A673 (cell line): Measurements from ENCODE around the gene TDRD15.
"Not testable (repeated sequence)": the region's sequence is repeated elsewhere in the genome, so short reads cannot be mapped to it uniquely, and the experiment has no call there.

ENCODE experiments used
- CTCF ChIP-seq: fragments of 300-800, 200-600 bp; sonication (generic); conservative IDR thresholded peaks from 2 replicates; pipeline ENCODE4 v1.5.1; 2017; ENCODE audit warnings: low read depth, mild to moderate bottlenecking, antibody characterized with exemption, low read length, moderate library complexity, mixed read lengths
- EZH2 ChIP-seq: fragments of 200-600 bp; sonication (generic); IDR thresholded peaks from 2 replicates; pipeline ENCODE4 v1.6.1; 2017; ENCODE audit warnings: borderline replicate concordance, low read depth, mild to moderate bottlenecking, mixed read lengths, antibody characterized with exemption, low read length; ENCODE audit not compliant: poor library complexity, severe bottlenecking

- TF ChIP-seq CTCF, EZH2: not testable (repeated sequence)
Observed at GRCh38 chr2:21151234-21151633, 27.5 kb downstream of the TDRD15 start.
